ENCODE data around the gene BAK1.

Gene BAK1

DNA sequence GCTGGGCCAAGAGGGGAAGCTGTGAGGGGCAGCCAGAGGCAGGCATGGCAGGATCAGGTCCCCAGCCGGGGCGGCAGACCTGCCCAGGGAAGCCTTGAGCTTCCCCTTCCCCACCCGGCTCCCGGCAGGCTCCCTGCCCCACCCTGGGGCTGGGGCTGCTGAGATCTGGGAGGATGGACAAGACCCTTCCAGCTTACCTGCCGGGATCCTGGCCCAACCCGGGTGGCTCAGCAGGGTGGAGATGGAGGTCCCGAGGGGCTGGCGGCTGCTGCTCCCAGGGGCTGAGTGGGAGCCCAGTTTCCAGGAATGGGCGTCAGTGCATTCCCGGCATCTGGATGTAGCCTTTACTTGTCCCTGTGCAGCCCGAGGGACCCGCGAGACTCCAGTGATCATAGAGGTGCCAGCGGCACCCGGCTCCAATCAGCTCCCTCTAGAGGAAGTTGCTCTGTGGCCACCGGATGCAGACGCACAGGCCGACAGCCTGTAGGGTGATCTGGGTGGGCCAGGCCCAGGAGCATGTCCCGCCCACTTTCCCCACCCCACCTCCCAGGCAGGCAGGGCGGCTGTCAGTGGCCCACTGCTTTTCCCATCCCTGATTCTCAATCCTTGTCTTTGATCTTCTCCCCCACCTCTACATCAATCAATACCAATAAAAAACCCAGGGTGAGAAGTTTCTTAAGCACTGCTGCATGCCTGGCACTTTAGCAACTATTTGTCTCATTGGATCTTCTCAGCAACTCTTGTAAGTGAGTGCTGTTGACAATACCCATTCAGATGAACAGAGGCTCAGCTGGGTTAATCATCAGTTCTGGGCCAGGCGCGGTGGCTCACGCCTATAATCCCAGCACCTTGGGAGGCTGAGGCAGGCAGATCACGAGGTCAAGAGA is at the start of gene BAK1:
TSS of gene BAK1 (minus strand) at position 449 of the 887 bp plus-strand sequence. CDS start 2,672 bp downstream, outside the sequence.
- DNase-seq = peak; percentile 91

- peak; percentile 86 for DNase-seq
Observed at GRCh38 chr6:33628401-33628964, 48.4 kb upstream of the BAK1 start.

DNA sequence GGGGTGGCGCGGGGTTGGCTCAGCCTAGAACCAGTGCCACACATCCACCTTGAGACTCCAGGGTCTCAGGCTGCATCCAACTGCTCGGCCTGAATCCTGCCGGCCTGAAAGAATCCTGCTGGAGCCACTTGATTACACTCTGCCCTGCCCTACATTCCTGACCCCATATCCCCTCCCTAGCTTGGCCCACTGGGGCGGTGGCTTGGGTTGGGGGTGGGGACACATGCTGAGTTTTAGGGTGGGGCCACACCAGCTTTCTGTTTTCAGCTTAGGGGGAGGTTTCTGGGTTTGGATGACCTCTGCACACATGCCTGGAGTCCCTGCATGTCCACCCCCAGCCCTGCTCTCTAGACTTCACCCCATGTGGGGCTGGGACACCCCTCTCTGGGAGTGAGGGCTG is 47.8 kb upstream of the BAK1 start:
- DNase-seq = no peak

DNA sequence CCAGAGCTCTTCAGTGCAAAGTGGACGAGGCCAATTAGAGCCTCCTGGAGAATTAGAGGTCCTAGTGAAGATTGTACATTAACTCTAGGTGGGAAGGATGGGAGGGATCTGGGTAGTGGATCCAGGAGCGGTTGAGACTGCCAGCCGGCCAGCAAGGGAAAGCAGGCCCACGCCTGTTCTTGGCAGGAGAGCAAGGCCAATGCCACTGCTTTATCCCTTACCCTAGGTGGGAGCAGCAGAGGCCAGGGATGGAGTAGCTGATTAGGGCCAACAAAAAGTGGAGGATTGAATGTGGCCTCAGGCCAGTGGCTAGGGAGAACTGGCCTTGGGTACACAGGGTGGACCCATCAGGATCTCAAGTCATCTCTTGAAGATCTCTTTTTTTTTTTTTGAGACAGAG is 44.8 kb upstream of the BAK1 start:
- no peak for DNase-seq

DNA sequence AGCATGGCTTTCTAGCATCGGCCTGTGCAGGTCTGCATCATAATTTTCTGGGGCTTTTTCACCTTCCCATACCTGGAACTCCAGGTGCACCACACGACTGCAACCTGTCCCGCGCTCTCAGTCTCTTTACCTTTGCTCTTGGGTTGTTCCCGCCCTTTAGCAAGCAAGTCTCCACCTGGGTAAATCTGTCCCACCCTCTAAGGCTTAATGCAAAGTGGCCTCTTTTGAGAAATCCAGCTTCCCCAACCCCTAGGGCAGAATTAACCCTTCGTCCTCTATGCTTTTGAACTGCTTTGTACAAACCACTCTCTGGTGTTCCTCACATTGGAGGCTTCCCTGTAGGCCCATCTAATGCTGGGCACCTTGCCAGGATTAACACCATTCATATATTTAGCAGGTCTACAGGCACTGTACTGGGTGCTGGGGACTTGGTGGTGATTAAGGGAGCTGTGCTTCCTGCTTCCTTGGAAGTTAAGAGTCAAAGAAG is 43.9 kb upstream of the BAK1 start:
- DNase-seq = no peak

GRCh38 chr6:33622456-33623431 is 42.7 kb upstream of the BAK1 start:
- peak; percentile 14 for DNase-seq

DNA sequence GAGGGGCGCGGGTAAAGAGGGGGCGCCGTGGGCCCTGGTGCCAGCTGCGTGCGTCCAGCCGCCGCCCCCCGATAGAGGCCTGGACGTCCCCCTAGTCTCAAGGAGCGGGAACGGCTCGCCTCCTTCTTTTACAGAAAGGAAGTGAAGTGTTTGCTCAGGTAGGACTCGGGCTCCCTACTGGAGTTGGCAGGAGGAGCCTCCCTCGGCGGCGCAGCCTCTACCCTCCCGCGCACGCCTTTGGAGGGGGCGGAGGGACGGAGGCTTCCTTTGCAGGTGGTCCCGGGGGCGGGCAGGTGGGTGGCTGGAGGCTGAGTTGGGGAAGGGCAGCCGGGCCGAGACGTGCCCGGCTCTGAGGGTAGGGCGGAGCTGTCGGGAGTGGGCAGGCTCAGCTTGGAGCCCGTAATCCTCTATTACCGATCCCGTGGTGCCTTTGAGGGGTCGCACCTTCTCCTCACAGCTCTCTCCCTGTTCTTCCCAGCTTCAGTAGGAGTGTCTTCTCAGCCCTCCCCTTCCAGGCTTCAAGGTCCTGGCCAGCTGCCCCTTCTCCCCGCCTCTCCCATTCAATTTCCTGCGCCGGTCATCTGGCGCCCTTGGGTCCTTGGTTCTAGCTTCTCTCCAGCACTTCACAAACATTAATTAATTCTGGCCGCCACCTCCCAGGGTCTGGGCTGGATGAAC is 41.8 kb upstream of the BAK1 start:
- peak; percentile 63 for DNase-seq

- DNase-seq = peak; percentile 92
Observed at GRCh38 chr6:33620856-33621710, 41.0 kb upstream of the BAK1 start, which contains the start of gene ITPR3. Gene ITPR3, plus strand, starts transcription at chr6:33621322. Its CDS starts 281 bp downstream, at chr6:33621603.

GRCh38 chr6:33620158-33620855 is 40.2 kb upstream of the BAK1 start:
- peak; percentile 74 for DNase-seq

GRCh38 chr6:33619166-33619840 is 39.2 kb upstream of the BAK1 start:
- no peak for DNase-seq

DNA sequence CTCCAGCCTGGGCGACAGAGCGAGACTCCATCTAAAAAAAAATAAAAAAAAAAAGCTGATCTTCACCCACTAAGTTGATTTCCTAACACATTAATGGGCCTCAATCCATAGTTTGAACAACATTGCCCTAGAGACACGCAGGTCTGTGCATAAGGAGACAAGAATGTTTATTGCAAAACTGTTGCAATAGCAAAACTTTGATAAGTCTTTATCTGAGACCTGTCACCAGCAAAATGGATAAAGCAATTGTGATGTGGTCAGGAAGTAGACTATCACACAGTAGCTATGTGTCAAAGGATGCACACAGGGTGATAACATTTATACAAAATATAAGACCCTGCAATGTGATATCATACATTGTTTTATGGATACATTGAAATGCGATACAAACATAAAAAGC is 36.8 kb upstream of the BAK1 start:
- DNase-seq = no peak

- DNase-seq = no peak
Observed at GRCh38 chr6:33616113-33616512, 36.0 kb upstream of the BAK1 start.

DNA sequence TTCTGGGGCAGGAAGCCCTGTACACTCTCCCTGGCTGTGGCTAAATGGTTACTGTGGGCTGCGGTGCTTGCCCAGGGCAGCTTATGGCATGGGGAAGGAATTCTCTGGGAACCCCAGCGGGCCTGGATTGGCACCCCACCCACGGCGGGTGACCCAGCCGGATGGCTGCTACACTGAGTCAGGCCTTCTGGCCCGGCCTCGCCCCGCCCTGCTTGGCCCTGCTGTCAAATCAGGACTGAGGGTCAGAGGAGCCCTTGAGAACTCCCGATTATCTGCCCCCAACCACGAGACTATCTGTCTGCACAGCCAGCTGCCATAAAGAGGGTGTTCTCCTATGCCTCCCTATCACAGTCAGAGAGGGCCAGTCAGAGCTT is 33.7 kb upstream of the BAK1 start:
- no peak for DNase-seq

DNA sequence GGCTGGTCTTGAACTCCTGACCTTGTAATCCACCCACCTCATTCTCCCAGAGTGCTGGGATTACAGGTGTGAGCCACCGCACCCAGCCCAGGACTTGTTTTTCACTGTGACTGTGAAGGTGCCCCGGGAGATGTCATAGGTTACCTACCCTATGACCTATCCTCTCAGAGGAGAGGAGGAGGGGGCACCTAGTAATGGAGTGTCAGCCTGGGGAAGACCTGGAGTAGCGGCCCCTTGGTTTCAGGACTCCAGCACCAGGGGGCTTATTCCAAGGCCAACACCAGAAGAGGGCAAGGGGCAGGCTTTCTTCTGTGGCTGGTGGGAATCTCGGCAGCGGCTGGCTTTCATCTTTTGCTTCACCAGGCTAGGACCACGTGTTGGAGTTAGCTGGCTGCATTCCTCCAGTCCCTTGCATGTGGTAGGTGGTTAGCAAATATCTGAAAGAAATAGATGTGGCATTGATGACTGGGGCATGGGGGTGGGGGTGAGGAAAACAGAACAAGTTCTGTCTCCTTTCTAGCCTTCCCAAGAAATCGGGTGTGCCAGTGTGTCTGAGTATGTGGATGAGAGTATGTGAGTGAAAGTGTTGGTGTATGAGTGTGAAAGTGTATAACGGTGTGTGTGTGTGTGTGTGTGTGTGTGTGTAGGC is 33.2 kb upstream of the BAK1 start:
- no peak for DNase-seq

DNA sequence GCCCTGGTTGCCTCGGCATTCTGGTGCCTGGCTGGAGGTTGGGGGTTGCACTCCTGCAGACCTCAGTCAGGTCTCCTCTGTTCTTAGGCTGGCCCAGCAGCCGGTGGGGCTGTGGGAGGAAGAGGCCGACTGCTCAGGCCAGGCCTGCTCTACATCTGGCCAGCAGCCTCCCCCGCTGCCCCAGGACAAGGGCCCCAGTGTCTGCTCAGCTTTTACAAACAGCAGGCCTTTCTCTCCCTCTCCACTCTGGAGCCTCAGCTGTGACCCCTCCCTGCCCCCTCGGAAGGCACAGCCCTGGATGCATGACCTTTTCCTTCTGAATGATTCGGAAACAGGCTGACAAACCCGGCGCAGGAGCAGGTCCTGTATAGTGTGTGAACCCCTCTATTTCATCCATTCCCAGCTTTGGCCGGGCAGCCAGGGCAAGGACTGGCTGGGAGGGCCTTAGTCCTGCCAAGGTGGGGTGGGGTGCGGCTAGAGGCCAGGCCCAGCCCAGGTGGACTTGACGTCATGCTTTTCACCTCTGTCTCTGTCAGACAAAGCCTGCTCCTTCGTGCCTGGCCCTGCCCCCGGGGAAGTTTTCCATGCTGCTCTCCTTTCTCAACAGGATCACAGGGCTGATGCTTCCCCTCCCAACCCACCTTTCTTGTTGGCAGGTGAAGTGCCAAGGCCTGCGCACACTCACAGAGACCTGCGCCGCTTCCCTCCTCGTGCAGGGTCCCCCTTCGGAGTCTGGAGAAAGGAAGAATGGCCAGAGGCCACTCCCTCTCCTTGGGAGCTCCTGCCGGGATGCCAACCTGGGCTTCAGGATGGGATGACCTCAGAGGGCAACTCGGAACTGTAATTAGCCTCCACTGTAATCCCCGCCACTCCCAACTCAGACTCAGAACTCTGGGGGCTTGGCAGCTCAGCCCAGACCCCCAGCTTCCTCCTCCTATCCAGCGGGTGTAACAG is 31.0 kb upstream of the BAK1 start:
- DNase-seq = no peak

DNA sequence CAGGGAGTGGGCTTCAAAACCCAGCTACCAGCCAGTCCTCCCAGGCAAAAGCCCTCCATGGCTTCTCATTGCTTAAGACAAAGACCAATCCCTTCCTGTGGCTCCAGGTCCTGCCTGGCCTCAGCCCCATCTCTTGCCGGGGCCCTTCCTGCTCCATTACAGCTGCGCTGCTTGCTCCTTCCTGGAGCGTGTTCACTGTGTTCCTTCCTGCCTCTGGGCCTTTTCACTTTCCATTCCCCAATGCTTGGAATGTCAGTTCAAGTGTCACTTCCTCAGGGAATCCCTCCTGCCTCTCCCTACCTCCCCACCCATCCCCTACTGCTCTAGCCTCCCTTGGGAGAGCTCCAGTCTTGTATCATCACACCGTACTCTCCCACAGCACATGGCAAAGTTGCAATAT is 30.0 kb upstream of the BAK1 start:
- no peak for DNase-seq

GRCh38 chr6:33609528-33609927 is 29.5 kb upstream of the BAK1 start:
- DNase-seq = no peak

GRCh38 chr6:33609019-33609418 is 28.9 kb upstream of the BAK1 start:
- DNase-seq = no peak
